ENCODE measurements around the gene CCDC71.

DNA sequence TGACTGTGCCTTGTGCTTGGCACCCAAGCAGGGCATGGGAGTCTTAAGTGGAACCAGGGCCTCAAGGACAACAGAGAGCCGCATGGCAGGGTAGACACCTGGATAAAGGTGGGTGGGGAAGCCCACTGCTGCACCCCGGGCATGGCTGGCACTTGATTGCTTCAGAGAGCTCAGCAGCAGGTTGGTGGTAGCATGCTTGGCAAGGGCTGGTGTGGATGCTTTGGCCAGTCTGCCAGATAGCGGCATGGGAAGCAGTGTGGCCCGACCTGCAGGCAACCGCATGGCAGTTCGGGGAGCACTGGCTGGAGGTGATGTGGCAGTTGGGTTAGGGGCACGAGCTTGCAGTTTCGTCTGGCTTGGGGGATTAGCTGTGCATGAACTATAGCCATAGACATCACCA is 2.5 kb downstream of the CCDC71 start:
- TF ChIP-seq RARB (CRISPR knock-in tag; IDR thresholded peaks at IDR 0.05) (no peak), ESRRG (CRISPR knock-in tag; IDR thresholded peaks at IDR 0.05) (no peak), ZFP3 (CRISPR knock-in tag; IDR thresholded peaks at IDR 0.05) (no peak)

Data from SK-N-SH treated with all-trans-retinoic acid at 6 μM for 48 hours (cell line).